ENCODE measurements around the gene SHISA7.

Gene SHISA7

GRCh38 chr19:55456347-55456746 lies 13.2 kb upstream of the SHISA7 start:
- Histone ChIP-seq H3K27me3 (ENCODE audit: insufficient read depth, poor library complexity, severe bottlenecking) (peaks cover 9% of the 10 kb centered on the region), H3K27ac (replicated peaks) (no peak overlapping the region), H3K4me3 (replicated peaks; ENCODE audit: insufficient read depth, low read length) (no peak overlapping the region)
- TF ChIP-seq POLR2AphosphoS5 (IDR thresholded peaks at IDR 0.05; ENCODE audit: low read depth), result no peak
- no peak for DNase-seq (ENCODE audit: low read depth in 1 of 2, low spot score in 1 of 2)

GRCh38 chr19:55455576-55456235 lies 12.6 kb upstream of the SHISA7 start:
- no peak for DNase-seq (ENCODE audit: low read depth in 1 of 2, low spot score in 1 of 2)
- no peak for TF ChIP-seq SPI1 (IDR thresholded peaks at IDR 0.05; ENCODE audit: borderline replicate concordance, low read depth)
- no peak for TF ChIP-seq GABPA (IDR thresholded peaks at IDR 0.05; ENCODE audit: low read depth)
- TF ChIP-seq POLR2AphosphoS5 (IDR thresholded peaks at IDR 0.05; ENCODE audit: low read depth), result no peak
- TF ChIP-seq REST (IDR thresholded peaks at IDR 0.05; ENCODE audit: insufficient replicate concordance, low read depth), result no peak
- no peak for TF ChIP-seq CTCF (IDR thresholded peaks at IDR 0.05; ENCODE audit: insufficient read depth, low read length)
- Histone ChIP-seq H3K27ac (replicated peaks) (no peak overlapping the region), H3K4me3 (replicated peaks; ENCODE audit: insufficient read depth, low read length) (no peak overlapping the region), H3K27me3 (ENCODE audit: insufficient read depth, poor library complexity, severe bottlenecking) (peaks cover 9% of the 10 kb centered on the region)

GRCh38 chr19:55454787-55455243 lies 11.7 kb upstream of the SHISA7 start:
- TF ChIP-seq CTCF (IDR thresholded peaks at IDR 0.05; ENCODE audit: insufficient read depth, low read length) (peak; percentile 64), SPI1 (IDR thresholded peaks at IDR 0.05; ENCODE audit: borderline replicate concordance, low read depth) (no peak)
- peak in 1 of 2 experiments; percentile 57 for DNase-seq (ENCODE audit: low read depth in 1 of 2, low spot score in 1 of 2)

GRCh38 chr19:55453511-55454260 lies 10.6 kb upstream of the SHISA7 start:
- H3K27me3 ChIP-seq (ENCODE audit: insufficient read depth, poor library complexity, severe bottlenecking), result peaks cover 9% of the 10 kb centered on the region
- H3K27ac ChIP-seq (replicated peaks), result no peak overlapping the region
- TF ChIP-seq REST (IDR thresholded peaks at IDR 0.05; ENCODE audit: insufficient replicate concordance, low read depth), result no peak
- no peak for TF ChIP-seq GABPA (IDR thresholded peaks at IDR 0.05; ENCODE audit: low read depth)
- no peak for TF ChIP-seq CTCF (IDR thresholded peaks at IDR 0.05; ENCODE audit: insufficient read depth, low read length)
- no peak for TF ChIP-seq SPI1 (IDR thresholded peaks at IDR 0.05; ENCODE audit: borderline replicate concordance, low read depth)
- TF ChIP-seq POLR2AphosphoS5 (IDR thresholded peaks at IDR 0.05; ENCODE audit: low read depth), result no peak
- H3K4me3 ChIP-seq (replicated peaks; ENCODE audit: insufficient read depth, low read length), result no peak overlapping the region
- DNase-seq (ENCODE audit: low read depth in 1 of 2, low spot score in 1 of 2), result no peak

More at GRCh38 chr19:55454787-55455243, 11.7 kb upstream of the SHISA7 start:
- H3K27ac ChIP-seq (replicated peaks), result no peak overlapping the region
- no peak overlapping the region for H3K4me3 ChIP-seq (replicated peaks; ENCODE audit: insufficient read depth, low read length)
- H3K27me3 ChIP-seq (ENCODE audit: insufficient read depth, poor library complexity, severe bottlenecking), result peaks cover 9% of the 10 kb centered on the region
